Measurements from ENCODE around the gene SMIM24. TPM values are rescaled to one million over a fixed set of nuclear protein-coding genes. Genes with fewer than 3 reads are reported as not detected.

SMIM24 gene
- total RNA-seq, 1 experiment from 2014 or later = 0.36 TPM

DNA sequence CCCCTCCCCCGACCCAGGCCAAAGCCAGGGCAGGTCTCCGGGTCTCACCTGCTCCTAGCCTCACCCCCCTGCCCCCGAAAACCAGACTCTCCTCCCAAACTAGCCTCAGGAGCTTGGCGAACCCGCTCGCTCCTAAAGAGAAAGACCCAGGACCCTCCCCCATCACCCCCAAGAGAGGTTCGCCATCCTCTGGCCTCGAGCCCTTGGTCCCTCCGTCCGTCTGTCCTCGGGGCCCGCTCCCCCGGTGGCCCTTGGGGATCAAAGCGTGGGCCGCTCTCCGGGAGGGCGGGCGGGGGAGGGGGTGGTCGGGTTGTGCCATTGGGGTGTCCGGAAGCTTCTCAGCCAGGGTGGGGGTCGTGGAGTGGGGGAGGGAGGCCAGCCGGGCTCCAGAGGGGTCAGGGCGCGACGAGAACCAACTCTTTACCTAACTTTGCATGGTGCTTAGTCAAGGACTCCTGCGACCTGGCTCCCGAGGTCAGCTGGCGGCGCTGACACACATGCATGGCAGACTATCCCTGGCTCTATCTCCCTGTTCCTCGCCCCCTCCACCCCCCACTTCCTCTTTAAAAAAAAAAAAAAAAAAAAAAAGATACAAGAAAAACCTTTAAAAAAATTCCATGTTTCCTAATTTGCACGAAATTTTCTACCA is 15.6 kb downstream of the SMIM24 start:
- no peaks in the 10 kb centered on the region for H3K9me3 ChIP-seq (ENCODE audit: low read length)
- no TSS peak for BruUV-seq (replicated peaks)
- H3K9ac ChIP-seq (ENCODE audit: low read length) = no peak overlapping the region
- DNase-seq (no peak), ATAC-seq (no peak)
- no peaks in the 10 kb centered on the region for H3K79me2 ChIP-seq (ENCODE audit: low read length)
- H3K36me3 ChIP-seq (ENCODE audit: low read depth, low read length) = no peaks in the 10 kb centered on the region
- no peak overlapping the region for H3K4me2 ChIP-seq (ENCODE audit: low read length)
- no peaks in the 10 kb centered on the region for H3K9me2 ChIP-seq (replicated peaks; ENCODE audit: low read length)
- POLR2A ChIA-PET (ENCODE audit: unreplicated experiment) = interaction anchor here (0.6 kb wide), 1 partner anchor 645 kb away, joined by 4 read pairs; the partner anchor contains the start of gene ZNF554
- CTCF ChIA-PET = no interaction called here
- no peaks in the 10 kb centered on the region for H3K27me3 ChIP-seq (ENCODE audit: low read length)
- no peaks in the 10 kb centered on the region for H4K20me1 ChIP-seq (ENCODE audit: low read length)
- H3F3A ChIP-seq (ENCODE audit: low read length, unreplicated experiment) = no peaks in the 10 kb centered on the region
- no peak overlapping the region for H3K27ac ChIP-seq (ENCODE audit: low read length)
- H3K4me3 ChIP-seq (ENCODE audit: low read length) = no peak overlapping the region
- no peaks in the 10 kb centered on the region for H3K4me1 ChIP-seq (ENCODE audit: insufficient read depth, low read length)
- H2AFZ ChIP-seq (ENCODE audit: low read length) = no peak overlapping the region
- TF ChIP-seq EZH2 (IDR thresholded peaks at IDR 0.05; ENCODE audit: low read length, unreplicated experiment) = no peak
- no peak for TF ChIP-seq EZH2phosphoT487 (IDR thresholded peaks at IDR 0.05; ENCODE audit: borderline replicate concordance, low read length)
- TF ChIP-seq CTCF (conservative IDR thresholded peaks at IDR 0.05; ENCODE audit: low read depth, low read length) = no peak
- intact Hi-C loops (cut with micrococcal nuclease) = no loop called here

DNA sequence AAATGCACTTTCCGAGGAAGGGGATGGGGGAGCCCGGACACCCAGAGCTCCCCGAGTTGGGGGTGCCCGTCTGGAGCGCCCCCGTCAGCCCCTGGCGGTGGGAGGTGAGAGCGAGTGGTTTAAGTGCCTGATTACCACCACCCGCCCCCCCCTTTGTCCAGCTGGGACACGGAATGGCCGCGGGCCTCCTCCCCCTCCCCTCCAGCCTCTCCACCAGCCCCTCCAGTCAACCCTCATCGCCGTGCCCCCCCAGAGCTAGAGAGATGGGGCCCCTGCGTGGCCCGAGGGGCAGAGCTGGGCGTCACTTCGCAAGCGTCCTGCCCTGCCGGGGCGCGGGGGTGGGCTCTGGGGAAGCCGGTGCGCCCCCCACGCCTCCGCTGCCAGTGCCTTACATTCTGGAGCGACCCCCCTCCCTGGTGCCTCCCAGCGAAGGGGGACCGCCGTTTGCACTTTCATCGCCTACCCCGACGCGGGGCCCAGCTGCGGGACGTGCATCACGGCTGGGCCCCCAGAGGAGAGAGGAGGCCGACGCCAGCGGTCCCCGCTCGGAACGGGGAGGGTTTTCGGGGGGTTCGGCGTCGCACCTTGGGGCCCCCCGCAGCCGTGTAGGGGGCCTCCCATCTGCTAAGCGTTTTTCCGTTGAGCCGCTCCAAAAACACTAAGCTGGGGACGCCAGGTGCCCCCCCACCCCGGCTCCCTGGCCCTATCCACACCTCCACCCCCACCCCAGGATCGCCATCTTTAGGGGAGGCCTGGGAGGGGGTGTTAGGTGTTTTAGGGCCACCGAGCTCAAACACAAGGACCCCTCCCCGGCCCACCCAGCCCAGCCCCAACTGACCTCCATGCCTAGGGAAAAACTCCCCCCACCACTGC is 16.4 kb downstream of the SMIM24 start:
- no TSS peak for BruUV-seq (replicated peaks)
- H3K9ac ChIP-seq (ENCODE audit: low read length) = no peak overlapping the region
- H3F3A ChIP-seq (ENCODE audit: low read length, unreplicated experiment) = no peaks in the 10 kb centered on the region
- POLR2A ChIA-PET (ENCODE audit: unreplicated experiment) = interaction anchor here (0.6 kb wide), 1 partner anchor 644 kb away, joined by 4 read pairs; the partner anchor contains the start of gene ZNF554
- TF ChIP-seq EZH2 (IDR thresholded peaks at IDR 0.05; ENCODE audit: low read length, unreplicated experiment) = no peak
- no peak for TF ChIP-seq CTCF (conservative IDR thresholded peaks at IDR 0.05; ENCODE audit: low read depth, low read length)
- no peak for TF ChIP-seq EZH2phosphoT487 (IDR thresholded peaks at IDR 0.05; ENCODE audit: borderline replicate concordance, low read length)
- H3K36me3 ChIP-seq (ENCODE audit: low read depth, low read length) = no peaks in the 10 kb centered on the region
- H3K4me2 ChIP-seq (ENCODE audit: low read length) = no peak overlapping the region
- ATAC-seq (no peak), DNase-seq (no peak)
- H2AFZ ChIP-seq (ENCODE audit: low read length) = no peak overlapping the region
- CTCF ChIA-PET = no interaction called here
- H3K9me3 ChIP-seq (ENCODE audit: low read length) = no peaks in the 10 kb centered on the region
- no peaks in the 10 kb centered on the region for H3K9me2 ChIP-seq (replicated peaks; ENCODE audit: low read length)
- no peaks in the 10 kb centered on the region for H3K27me3 ChIP-seq (ENCODE audit: low read length)
- H3K4me3 ChIP-seq (ENCODE audit: low read length) = no peak overlapping the region
- H4K20me1 ChIP-seq (ENCODE audit: low read length) = no peaks in the 10 kb centered on the region
- no peaks in the 10 kb centered on the region for H3K79me2 ChIP-seq (ENCODE audit: low read length)
- no peak overlapping the region for H3K27ac ChIP-seq (ENCODE audit: low read length)
- intact Hi-C loops (cut with micrococcal nuclease) = no loop called here
- no peaks in the 10 kb centered on the region for H3K4me1 ChIP-seq (ENCODE audit: insufficient read depth, low read length)

All from PC-3 (cell line).